ENCODE results near the gene ASXL1.

GRCh38 chr20:32321390-32321789, 36.7 kb upstream of the ASXL1 start:
- TF ChIP-seq CTCF (IDR thresholded peaks at IDR 0.05 in 2 of 3, conservative IDR thresholded peaks at IDR 0.05 in 1 of 3; ENCODE audit: borderline replicate concordance in 1 of 3, insufficient read depth in 1 of 3, low read depth in 2 of 3, low read length in 2 of 3) (no peak), POLR2A (IDR thresholded peaks at IDR 0.05; ENCODE audit: borderline replicate concordance, extremely low read depth, insufficient read depth, insufficient read length) (no peak), EZH2 (IDR thresholded peaks at IDR 0.05) (no peak), SP1 (IDR thresholded peaks at IDR 0.05; ENCODE audit: low read depth) (no peak), ZNF274 (IDR thresholded peaks at IDR 0.05; ENCODE audit: low read depth, low read length) (no peak), REST (IDR thresholded peaks at IDR 0.05; ENCODE audit: low read depth) (no peak), SIN3A (IDR thresholded peaks at IDR 0.05; ENCODE audit: low read depth) (no peak), YY1 (IDR thresholded peaks at IDR 0.05; ENCODE audit: extremely low read depth, insufficient replicate concordance, low read depth, low read length) (no peak), POLR2AphosphoS5 (IDR thresholded peaks at IDR 0.05; ENCODE audit: low read depth, low read length) (no peak), TCF7L2 (IDR thresholded peaks at IDR 0.05; ENCODE audit: borderline replicate concordance, extremely low read depth, insufficient read depth, insufficient read length) (no peak), SRF (IDR thresholded peaks at IDR 0.05; ENCODE audit: low read depth) (no peak)
